Fibroblast of peridontal ligament (primary cell): ENCODE results near the gene ID3.
A peak's percentile ranks its signal among the peaks of the same experiment; 100 is the strongest.

Experiments
- DNase-seq: peaks from one replicate; pipeline ENCODE4 v3.0.0-alpha.2; 2010; ENCODE audit errors: extremely low read depth

The ID3 gene

GRCh38 chr1:23566304-23566703 is 7.0 kb upstream of the ID3 start:
- no peak for DNase-seq

- no peak for DNase-seq
Observed at GRCh38 chr1:23565776-23566175, 6.5 kb upstream of the ID3 start.

GRCh38 chr1:23564529-23565122 is 5.3 kb upstream of the ID3 start:
- no peak for DNase-seq

GRCh38 chr1:23563755-23564374 is 4.6 kb upstream of the ID3 start:
- DNase-seq: no peak

- no peak for DNase-seq
Observed at GRCh38 chr1:23563003-23563402, 3.7 kb upstream of the ID3 start.

GRCh38 chr1:23562137-23562876 is 3.0 kb upstream of the ID3 start:
- peak; percentile 94 for DNase-seq

GRCh38 chr1:23561813-23562100 is 2.5 kb upstream of the ID3 start:
- no peak for DNase-seq

- no peak for DNase-seq
Observed at GRCh38 chr1:23561076-23561812, 1.9 kb upstream of the ID3 start.

- peak; percentile 63 for DNase-seq
Observed at GRCh38 chr1:23559985-23560741, 862 bp upstream of the ID3 start.

GRCh38 chr1:23558872-23559135 is 497 bp downstream of the ID3 start:
- no peak for DNase-seq

- DNase-seq: no peak
Observed at GRCh38 chr1:23558140-23558871, 995 bp downstream of the ID3 start.

GRCh38 chr1:23557471-23558124 is 1.7 kb downstream of the ID3 start:
- no peak for DNase-seq

GRCh38 chr1:23556635-23557470 is 2.4 kb downstream of the ID3 start:
- peak; percentile 32 for DNase-seq

- peak; percentile 47 for DNase-seq
Observed at GRCh38 chr1:23555986-23556634, 3.2 kb downstream of the ID3 start.

GRCh38 chr1:23555270-23555985 is 3.9 kb downstream of the ID3 start:
- DNase-seq: peak; percentile 27

- peak; percentile 56 for DNase-seq
Observed at GRCh38 chr1:23554481-23555269, 4.6 kb downstream of the ID3 start.

- no peak for DNase-seq
Observed at GRCh38 chr1:23554127-23554480, 5.2 kb downstream of the ID3 start.
